A375 (cell line): ENCODE measurements around the gene MAMDC4. TPM values are rescaled to one million over a fixed set of nuclear protein-coding genes. Genes with fewer than 3 reads are reported as not detected.

ENCODE experiments used
- small RNA-seq: library from RNA; depleted of rRNA; stranded (forward); fragments of <200 nt; gene quantifications from one replicate; pipeline ENCODE3, GENCODE V24; 2014
- total RNA-seq: library from RNA; depleted of rRNA; stranded (reverse); fragments of >200 nt; shearing (Covaris generic); gene quantifications from 2 replicates; pipeline ENCODE4 v1.2.3, GENCODE V29; 2014; rRNA removed

The MAMDC4 gene
- total RNA-seq: 3.6 TPM in 2 replicates

DNA sequence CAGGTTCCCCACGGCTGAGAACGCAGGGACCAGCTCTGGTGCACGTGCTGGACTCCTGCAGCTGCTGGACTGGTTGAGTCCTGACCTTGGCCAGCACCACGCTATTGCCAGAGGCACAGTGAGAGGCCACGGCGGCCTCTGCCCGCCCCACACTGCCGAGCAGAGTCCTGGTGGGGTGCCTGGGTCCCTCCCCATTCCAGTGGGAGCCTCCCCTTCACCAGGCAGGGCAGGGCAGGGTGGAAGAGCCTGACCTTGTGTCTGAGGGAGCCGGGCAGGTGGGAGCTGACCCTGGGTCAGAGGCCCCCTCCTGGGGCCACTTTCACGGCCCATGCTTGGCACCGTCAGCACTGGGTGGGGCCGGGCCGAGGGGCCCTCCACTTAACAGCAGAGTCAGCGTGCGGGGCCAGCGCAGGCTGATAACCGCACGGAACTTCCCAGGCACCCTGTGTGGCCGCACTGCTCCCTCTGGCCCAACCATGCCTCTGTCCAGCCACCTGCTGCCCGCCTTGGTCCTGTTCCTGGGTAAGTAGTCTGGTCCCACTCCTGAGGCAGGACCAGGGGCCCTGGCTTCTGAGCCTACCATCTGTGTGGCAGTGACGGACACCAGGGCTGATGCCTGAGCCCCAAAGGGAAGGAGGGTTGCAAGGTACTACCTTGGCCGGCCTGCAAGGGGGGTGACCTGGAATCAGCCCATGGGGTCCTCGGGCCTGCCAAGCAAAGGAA is at the start of gene MAMDC4:
TSS of gene MAMDC4 (plus strand) at position 406 of the 723 bp plus-strand sequence. CDS start at position 477, 71 bp downstream.

DNA sequence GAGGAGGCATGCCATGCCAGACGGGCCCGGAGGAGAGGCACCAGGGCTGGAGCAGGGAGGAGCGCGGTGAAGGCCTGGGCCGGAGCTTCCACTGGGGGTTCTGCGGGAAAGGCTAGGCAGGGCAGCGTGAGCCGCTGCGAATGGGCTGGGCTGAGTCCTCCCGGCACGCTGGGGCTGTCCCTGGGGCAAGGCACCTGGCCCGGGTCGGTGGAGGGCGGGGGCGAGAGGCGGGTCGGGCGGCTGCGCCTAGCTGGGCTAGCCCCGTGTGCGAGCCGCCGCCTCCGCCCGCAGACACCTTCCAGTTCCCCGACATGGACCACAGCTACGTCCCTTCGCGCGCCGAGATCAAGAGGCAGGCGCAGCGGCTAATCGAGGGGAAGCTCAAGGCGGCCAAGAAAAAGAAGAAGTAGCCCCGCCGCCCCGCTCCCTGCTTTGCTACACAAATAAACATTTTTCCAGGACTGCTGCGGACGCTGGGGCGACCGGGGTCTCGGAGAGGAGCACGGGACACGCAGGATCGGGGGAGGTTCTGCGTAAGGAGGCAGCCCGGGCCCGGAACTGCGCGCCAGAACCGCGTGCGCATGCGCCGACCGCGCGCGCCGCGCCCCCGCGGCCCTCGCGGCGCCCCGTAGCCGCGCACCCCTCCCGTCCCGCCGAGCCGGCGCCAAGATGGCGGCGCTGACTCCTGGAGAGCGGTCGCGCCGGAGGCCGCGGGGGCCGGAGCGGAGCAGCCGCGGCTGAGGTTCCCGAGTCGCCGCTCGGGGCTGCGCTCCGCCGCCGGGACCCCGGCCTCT is 44.7 kb upstream of the MAMDC4 start, which contains the start of gene RABL6:
TSS of gene RABL6 (plus strand) at position 668 of the 794 bp plus-strand sequence. CDS start 249 bp downstream, outside the sequence.

GRCh38 chr9:136842380-136842948 is 9.7 kb upstream of the MAMDC4 start, which contains the start of gene AJM1:
AJM1 (plus strand) TSS chr9:136842478; CDS start chr9:136844415, 1,937 bp downstream.

GRCh38 chr9:136849038-136849959 is 2.8 kb upstream of the MAMDC4 start, which contains the start of gene PHPT1:
PHPT1 (plus strand) TSS chr9:136849409; CDS start chr9:136849431, 22 bp downstream.

GRCh38 chr9:136885950-136886578 is 33.9 kb downstream of the MAMDC4 start, which contains the start of gene TRAF2:
TRAF2 (plus strand) TSS chr9:136886516; CDS start chr9:136898741, 12,225 bp downstream.

Small RNA genes within 50 kb of the gene (small RNA-seq; reads per million reads assigned to genes)
- gene MIR4292: not detected
- gene MIR4479: not detected

Other genes with a start within 250 kb of the MAMDC4 start
- 21.5 and 22.0 TPM in 2 replicates for gene EGFL7, start 189.4 kb upstream of the MAMDC4 start, total RNA-seq
- gene AGPAT2, start 164.9 kb upstream of the MAMDC4 start, total RNA-seq: 56.8 and 57.1 TPM in 2 replicates
- gene DIPK1B, start 139.8 kb upstream of the MAMDC4 start, total RNA-seq: 12.7 and 16.4 TPM in 2 replicates
- 0.15 TPM in 1 of 2 replicates, not detected in the other for gene LCN10, start 109.4 kb upstream of the MAMDC4 start, total RNA-seq
- gene LCN6, start 103.8 kb upstream of the MAMDC4 start, total RNA-seq: not detected in 2 replicates
- not detected in 2 replicates for gene LCN8, start 94.1 kb upstream of the MAMDC4 start, total RNA-seq
- gene LCN15, start 87.8 kb upstream of the MAMDC4 start, total RNA-seq: not detected in 2 replicates
- 97.1 and 113 TPM in 2 replicates for gene TMEM141, start 61.0 kb upstream of the MAMDC4 start, total RNA-seq
- 0.13 TPM in 1 of 2 replicates, not detected in the other for gene CCDC183, start 56.0 kb upstream of the MAMDC4 start, total RNA-seq
- 57.9 and 69.5 TPM in 2 replicates for gene RABL6, start 44.4 kb upstream of the MAMDC4 start, total RNA-seq
- 3.0 and 4.7 TPM in 2 replicates for gene AJM1, start 9.9 kb upstream of the MAMDC4 start, total RNA-seq
- 153 and 181 TPM in 2 replicates for gene PHPT1, start 2.9 kb upstream of the MAMDC4 start, total RNA-seq
- 542 and 544 TPM in 2 replicates for gene EDF1, start 14.0 kb downstream of the MAMDC4 start, total RNA-seq
- 17.4 and 23.1 TPM in 2 replicates for gene TRAF2, start 34.2 kb downstream of the MAMDC4 start, total RNA-seq
- 108 and 131 TPM in 2 replicates for gene FBXW5, start 92.4 kb downstream of the MAMDC4 start, total RNA-seq
- not detected in 2 replicates for gene C8G, start 92.9 kb downstream of the MAMDC4 start, total RNA-seq
- 1.1 TPM in 1 of 2 replicates, not detected in the other for gene LCN12, start 99.9 kb downstream of the MAMDC4 start, total RNA-seq
- gene PTGDS, start 125.2 kb downstream of the MAMDC4 start, total RNA-seq: 1.4 TPM in 1 of 2 replicates, not detected in the other
- gene LCNL1, start 130.6 kb downstream of the MAMDC4 start, total RNA-seq: not detected in 2 replicates
- 93.9 and 103 TPM in 2 replicates for gene PAXX, start 140.1 kb downstream of the MAMDC4 start, total RNA-seq
- 0.19 TPM in 1 of 2 replicates, not detected in the other for gene CLIC3, start 144.2 kb downstream of the MAMDC4 start, total RNA-seq
- 14.3 and 21.6 TPM in 2 replicates for gene ABCA2, start 175.9 kb downstream of the MAMDC4 start, total RNA-seq
- gene FUT7, start 179.7 kb downstream of the MAMDC4 start, total RNA-seq: not detected in 2 replicates
- gene NPDC1, start 193.8 kb downstream of the MAMDC4 start, total RNA-seq: 20.1 and 25.3 TPM in 2 replicates
- not detected in 2 replicates for gene ENTPD2, start 201.7 kb downstream of the MAMDC4 start, total RNA-seq
- gene SAPCD2, start 218.2 kb downstream of the MAMDC4 start, total RNA-seq: 26.8 and 28.7 TPM in 2 replicates
- 4.7 and 4.8 TPM in 2 replicates for gene UAP1L1, start 225.2 kb downstream of the MAMDC4 start, total RNA-seq
- 56.8 and 72.2 TPM in 2 replicates for gene MAN1B1, start 234.6 kb downstream of the MAMDC4 start, total RNA-seq